Hematopoietic multipotent progenitor cell treated with erythropoietin and hydrocortisone succinate and interleukin-3 and kit ligand, for 6 days (in vitro differentiated cells): ENCODE results near the gene FASN.
"Not testable (repeated sequence)": the region's sequence is repeated elsewhere in the genome, so short reads cannot be mapped to it uniquely, and the experiment has no call there.

Experiments
- DNase-seq: peaks from one replicate; pipeline ENCODE4 v3.0.0-alpha.2; 2015

The FASN gene

GRCh38 chr17:82054351-82055022 is 43.5 kb downstream of the FASN start:
- no peak for DNase-seq

GRCh38 chr17:82053556-82054263 is 44.3 kb downstream of the FASN start:
- no peak for DNase-seq

- no peak for DNase-seq
Observed at GRCh38 chr17:82053130-82053529, 44.9 kb downstream of the FASN start.

DNA sequence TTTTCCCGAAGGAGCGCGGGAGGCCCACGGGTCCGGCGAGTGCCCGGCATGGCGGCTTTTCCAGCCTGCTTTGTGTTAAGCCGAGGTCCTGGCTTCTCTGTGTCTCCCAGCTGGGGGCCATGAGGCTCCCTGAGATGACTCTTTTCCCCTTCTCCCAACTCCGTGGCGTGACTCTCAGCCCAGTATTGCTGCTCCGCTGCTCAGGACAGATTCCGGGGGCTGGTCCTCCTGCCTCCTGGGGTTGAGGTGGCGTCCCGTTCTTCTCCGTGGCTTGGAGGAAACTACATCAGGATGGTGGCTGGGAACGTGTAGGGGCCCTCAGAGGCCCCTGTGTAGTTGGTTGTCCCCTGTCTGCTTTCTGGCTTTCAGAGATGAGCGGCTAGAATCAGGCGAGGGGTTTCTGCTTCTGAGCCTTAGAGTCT is 45.4 kb downstream of the FASN start:
- no peak for DNase-seq

DNA sequence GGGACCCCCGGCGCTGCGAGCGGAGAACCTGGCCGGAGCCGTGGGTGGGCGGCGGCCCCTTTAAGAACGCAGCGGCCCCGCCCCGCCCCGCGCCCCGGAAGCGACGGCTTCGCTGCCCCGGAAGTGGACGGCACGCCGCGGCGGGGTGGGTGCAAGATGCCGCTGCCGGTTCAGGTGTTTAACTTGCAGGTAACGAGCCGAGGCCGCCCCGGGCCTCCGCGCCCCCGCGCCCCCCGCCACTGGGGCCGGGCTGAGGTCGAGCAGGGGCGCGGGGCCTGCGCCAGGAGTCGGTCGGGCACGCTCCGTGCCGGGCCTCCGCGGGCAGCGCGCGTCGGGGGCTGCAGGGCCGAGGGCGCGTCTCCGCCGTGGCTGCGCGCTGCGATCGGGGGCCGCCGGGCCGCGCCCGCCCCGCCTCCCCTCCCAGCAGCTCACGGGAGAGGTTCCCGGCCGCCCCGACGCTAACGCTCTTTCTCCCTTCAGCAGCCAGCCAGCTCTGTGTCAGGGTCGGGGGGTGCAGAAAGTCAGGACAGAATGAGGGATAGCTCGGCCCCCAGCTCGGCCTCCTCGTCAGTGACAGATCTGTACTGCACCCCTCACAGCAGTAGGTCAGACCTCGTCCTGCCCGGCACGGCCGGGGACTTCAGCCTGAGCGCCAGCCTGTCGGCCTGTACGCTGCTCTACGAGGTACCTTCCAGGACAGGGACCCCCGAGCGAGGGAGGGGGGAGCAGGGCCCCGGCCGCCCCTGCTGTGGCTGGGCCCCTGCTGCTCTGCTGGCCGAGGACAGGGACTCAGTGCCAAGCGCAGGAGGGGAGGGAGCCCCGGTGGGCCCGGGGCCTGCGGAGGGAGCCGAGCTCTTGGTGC is 46.0 kb downstream of the FASN start, which contains the start of the genes GPS1 and RFNG:
Gene GPS1 (plus strand): TSS at position 123 of the 862 bp plus-strand sequence. CDS start 34 bp downstream, at position 157.
Gene RFNG (minus strand): TSS at position 36 of the 862 bp plus-strand sequence. CDS start 45 bp downstream, outside the sequence.
- peak; percentile 88 for DNase-seq

GRCh38 chr17:82050761-82051641 is 47.0 kb downstream of the FASN start:
- no peak for DNase-seq

GRCh38 chr17:82050152-82050760 is 47.8 kb downstream of the FASN start:
- no peak for DNase-seq

GRCh38 chr17:82049521-82049971 is 48.5 kb downstream of the FASN start:
- no peak for DNase-seq

DNA sequence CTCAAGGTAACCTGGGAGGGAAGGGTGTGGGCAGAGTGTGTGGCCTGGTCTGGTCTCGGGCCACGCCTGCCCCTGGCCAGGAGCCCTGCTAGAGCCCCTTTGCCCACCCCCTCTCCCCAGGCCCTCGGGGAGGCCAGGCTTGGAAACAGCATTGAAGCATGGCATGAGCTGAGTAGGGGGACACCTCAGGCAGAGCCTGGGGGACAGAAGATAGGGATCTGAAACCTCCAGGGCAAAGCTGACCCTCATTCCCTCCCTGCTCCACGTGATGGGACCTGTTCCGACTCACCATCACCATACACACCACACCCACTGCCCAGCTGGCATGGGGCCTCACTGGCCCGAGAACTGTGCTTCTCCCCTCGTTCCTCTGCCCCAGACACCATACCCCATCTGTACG is 48.9 kb downstream of the FASN start:
- DNase-seq: no peak

GRCh38 chr17:82048571-82048971 is 49.5 kb downstream of the FASN start:
- no peak for DNase-seq

GRCh38 chr17:82047914-82048570 is 50.0 kb downstream of the FASN start:
- DNase-seq: no peak

GRCh38 chr17:82047379-82047778 is 50.7 kb downstream of the FASN start:
- DNase-seq: no peak

GRCh38 chr17:82046903-82047302 is 51.1 kb downstream of the FASN start:
- no peak for DNase-seq

- no peak for DNase-seq
Observed at GRCh38 chr17:82045936-82046484, 52.0 kb downstream of the FASN start.

- DNase-seq: no peak
Observed at GRCh38 chr17:82043507-82043906, 54.5 kb downstream of the FASN start.

- DNase-seq: no peak
Observed at GRCh38 chr17:82042649-82043048, 55.4 kb downstream of the FASN start.

- no peak for DNase-seq
Observed at GRCh38 chr17:82041144-82041814, 56.8 kb downstream of the FASN start.

GRCh38 chr17:82039695-82040299 is 58.2 kb downstream of the FASN start:
- DNase-seq: no peak

DNA sequence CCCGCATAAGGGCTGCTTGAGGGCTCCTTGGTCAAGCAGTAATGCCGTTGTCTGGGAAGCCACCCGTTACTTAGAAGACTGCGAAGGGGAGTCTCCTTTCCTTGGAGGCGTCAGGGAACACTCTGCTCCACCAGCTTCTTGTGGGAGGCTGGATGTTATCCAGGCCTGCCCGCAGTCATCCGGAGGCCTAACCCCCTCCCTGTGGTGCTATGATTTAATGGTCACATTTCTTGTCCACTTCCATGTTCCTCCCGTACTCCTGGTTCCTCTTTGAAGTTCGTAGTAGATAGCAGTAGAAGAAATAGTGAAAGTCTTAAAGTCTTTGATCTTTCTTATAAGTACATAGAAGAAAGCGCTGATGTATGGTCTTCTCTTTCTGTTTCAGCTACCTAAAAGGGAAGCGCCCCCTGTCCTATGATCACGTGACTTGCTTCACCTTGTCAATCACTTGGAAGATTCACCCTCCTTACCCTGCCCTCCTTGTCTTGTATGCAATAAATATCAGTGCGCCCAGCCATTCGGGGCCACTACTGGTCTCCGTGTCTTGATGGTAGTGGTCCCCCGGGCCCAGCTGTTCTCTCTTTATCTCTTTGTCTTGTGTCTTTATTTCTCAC is 59.1 kb downstream of the FASN start:
- DNase-seq: not testable (repeated sequence)

DNA sequence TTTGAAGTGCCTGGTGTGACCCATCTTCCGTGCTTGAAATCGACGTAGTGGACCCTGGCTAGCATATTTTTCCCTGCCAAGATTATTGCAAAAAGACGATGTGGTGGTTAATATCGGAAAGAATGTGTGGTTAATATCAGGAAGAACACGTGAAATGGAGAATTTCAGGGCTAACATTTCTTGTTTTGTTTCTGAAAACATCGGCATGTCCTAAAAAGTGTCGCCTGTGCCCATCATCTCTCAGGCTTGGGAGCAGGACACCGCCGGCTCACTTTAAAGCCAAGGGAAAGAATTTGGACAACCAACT is 60.2 kb downstream of the FASN start:
- DNase-seq: no peak
